Gastroesophageal sphincter (tissue), 3 donors: ENCODE data around the gene ARMC7.

Source experiments
- CTCF ChIP-seq, 4 experiments: fragments of 200-600 bp in 2 of 4; fragments of 450-650 bp in 2 of 4; sonication (generic) in 1 of 4; IDR thresholded peaks; one replicate each; pipeline ENCODE4 v1.5.1; 2017 to 2019; ENCODE audit warnings: antibody characterized with exemption in 4 of 4, mild to moderate bottlenecking in 2 of 4, moderate library complexity in 2 of 4
- POLR2AphosphoS5 ChIP-seq: sonication (generic); formaldehyde crosslinking; IDR thresholded peaks from one replicate; pipeline ENCODE4 v1.6.1; 2017; ENCODE audit warnings: antibody characterized with exemption

GRCh38 chr17:75111777-75112335, 2.1 kb downstream of the ARMC7 start:
- TF ChIP-seq CTCF (IDR thresholded peaks at IDR 0.05) (no peak), POLR2AphosphoS5 (no peak)
